HG03520 (cell line): ENCODE results near the gene LRRC4B.

ENCODE experiments used
- ATAC-seq: cut with Tn5 transposase; IDR thresholded peaks from one replicate; pipeline ENCODE4 v1.9.1; 2021; ENCODE audit warnings: mild to moderate bottlenecking, moderate library complexity; ENCODE audit not compliant: unreplicated experiment

LRRC4B gene

DNA sequence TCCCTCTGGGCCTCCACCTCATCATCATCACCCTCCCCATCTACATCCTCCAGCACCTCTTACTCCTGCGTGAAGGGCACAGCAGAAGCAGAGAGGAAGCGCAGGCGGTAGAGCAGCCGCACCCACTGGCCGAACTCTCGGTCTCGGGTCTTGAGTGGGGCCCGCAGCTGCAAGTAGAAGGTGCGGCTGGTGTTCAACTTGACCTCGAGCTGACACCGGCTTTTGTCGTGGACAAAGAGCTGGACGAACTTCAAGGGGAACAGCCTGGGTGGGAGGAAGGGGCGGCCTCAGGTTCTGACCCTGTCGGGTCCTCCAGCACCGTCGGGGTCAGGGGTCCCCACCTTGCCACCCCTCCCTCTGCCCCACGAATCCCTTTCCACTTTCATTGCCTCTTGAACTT lies 100.7 kb downstream of the LRRC4B start:
- no peak for ATAC-seq
